ENCODE data around the gene GLYAT.

DNA sequence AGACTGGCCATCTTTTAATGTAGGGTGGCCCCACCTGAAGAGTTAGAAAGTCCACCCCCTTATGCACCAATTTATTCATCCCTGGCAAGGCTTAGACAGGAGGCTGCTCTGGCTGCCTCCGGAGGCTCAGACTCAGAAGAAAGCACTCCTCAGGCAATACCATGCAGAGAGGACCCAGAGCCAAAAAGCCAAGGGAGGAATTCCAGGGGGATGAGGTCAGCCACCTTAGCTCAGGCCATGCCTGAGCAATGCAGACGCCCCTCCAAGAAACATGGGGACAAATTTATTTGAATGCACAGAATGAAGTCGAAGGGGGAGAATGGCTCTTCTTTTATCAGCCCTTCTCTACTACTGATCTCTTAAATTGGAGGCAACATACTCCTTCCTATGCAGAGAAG lies 39.7 kb upstream of the GLYAT start:
- TF ChIP-seq CREB1 (CRISPR knock-in tag; IDR thresholded peaks at IDR 0.05; ENCODE audit: low read depth) = no peak
- no peak for TF ChIP-seq EZH2phosphoT487 (IDR thresholded peaks at IDR 0.05; ENCODE audit: unreplicated experiment)

All from GM23338 (cell line).